ENCODE results near the gene GRIN3B. TPM values are rescaled to one million over a fixed set of nuclear protein-coding genes. Genes with fewer than 3 reads are reported as not detected.

GRIN3B gene
- polyA plus RNA-seq, 3 donors: 0.01 to 0.03 TPM; not detected in 1

DNA sequence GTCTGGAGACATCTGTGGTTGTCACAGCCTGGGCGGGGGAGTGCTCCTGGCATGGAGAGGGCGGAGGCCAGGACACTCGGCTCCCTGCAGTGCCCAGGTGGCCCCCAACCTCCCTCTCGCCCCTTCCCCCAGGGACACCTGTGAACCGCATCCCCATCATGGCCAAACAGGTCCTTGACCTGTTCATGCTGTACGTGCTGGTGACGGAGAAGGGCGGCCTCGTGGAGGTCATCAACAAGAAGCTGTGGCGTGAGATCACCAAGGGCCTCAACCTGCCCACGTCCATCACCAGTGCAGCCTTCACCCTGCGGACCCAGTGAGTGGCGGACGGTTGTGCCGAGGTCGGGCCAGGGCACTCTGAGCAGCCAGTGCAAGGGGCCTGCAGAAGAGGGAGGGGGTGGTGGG lies 36.1 kb upstream of the GRIN3B start:
- H3K27ac ChIP-seq (ENCODE audit: low read depth, low read length): no peak overlapping the region
- WGBS, 3 donors: 95% methylated on average over 16 of the region's 16 CpGs

DNA sequence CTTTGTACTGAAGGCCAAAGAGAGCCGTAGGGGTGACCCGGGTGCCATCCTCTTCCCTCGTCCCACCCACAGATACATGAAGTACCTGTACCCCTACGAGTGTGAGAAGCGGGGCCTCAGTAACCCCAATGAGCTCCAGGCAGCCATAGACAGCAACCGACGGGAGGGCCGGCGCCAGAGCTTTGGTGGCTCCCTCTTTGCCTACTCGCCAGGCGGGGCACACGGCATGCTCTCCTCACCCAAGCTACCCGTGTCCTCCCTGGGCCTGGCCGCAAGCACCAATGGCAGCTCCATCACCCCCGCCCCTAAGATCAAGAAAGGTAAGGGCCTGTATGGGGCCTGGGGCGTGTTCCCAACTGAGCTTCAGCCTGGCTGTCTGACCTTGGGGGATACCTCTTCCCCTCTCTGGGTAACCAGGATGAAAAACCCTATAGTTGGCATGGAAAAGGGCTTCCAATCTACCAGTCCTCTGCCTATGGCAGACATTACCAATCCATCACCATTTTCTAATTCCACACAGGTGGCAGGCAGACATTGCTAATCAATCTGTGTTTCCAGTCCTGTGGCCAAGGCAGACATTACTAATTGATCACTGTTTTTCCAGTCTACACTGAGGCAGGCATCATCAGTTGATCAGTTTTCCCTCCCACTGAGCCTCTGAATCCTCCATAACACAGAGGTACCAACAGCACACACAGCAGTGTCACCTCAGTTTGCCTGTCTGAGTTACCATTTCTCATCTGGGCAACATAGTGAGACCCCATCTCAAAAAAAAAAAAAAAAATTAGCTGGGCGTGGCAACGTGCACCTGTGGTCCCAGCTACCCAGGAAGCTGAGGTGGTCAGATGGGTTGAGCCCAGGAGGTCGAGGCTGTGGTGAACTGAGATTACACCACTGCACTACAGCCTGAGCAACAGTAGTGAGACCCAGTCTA lies 35.2 kb upstream of the GRIN3B start:
- H3K27ac ChIP-seq (ENCODE audit: low read depth, low read length): no peak overlapping the region
- WGBS, 3 donors: 96 to 99% (median 98%) methylated on average over 19 of the region's 19 CpGs

DNA sequence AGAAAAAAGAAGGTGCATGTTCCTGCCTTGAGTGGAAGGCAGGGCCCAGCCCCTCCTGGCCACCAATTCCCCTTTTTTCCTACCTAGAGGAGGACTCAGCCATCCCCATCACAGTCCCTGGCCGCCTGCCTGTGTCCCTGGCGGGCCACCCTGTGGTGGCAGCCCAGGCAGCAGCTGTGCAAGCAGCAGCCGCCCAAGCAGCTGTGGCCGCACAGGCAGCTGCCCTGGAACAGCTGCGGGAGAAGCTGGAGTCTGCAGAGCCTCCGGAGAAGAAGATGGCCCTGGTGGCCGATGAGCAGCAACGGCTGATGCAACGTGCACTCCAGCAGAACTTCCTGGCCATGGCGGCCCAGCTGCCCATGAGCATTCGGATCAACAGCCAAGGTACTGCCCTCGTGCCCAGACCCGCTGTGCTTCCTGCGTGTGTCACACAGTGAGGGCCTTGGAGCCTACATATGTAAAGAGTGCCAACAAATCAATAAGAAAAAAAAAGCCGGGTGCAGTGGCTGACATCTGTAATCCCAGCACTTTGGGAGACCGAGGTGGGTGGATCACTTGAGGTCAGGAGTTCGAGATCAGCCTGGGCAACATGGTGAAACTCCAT lies 33.6 kb upstream of the GRIN3B start:
- H3K27ac ChIP-seq (ENCODE audit: low read depth, low read length): no peak overlapping the region
- WGBS, 3 donors: 92 to 95% (median 93%) methylated on average over 16 to 17 of the region's 17 CpGs

DNA sequence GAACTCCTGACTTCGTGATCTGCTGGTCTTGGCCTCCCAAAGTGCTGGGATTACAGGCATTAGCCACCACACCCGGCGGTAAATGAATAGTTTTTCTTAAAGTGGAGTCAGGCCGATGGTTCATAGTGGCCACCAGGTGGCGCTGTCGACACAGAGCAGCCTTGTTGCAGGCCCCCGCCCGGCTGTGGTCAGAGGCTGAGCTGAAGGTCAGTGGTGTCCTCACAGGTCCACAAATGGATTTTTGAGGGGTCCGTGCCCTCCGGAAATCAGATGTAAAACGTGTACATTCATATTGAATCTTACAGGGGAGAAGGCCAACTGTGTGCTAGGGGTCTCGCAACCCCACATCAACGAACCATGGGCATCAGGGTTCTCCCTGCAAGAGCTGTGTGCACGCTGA lies 29.5 kb upstream of the GRIN3B start:
- 92 to 95% (median 94%) methylated on average over 14 of the region's 14 CpGs for WGBS, 3 donors
- H3K27ac ChIP-seq (ENCODE audit: low read depth, low read length): no peak overlapping the region

DNA sequence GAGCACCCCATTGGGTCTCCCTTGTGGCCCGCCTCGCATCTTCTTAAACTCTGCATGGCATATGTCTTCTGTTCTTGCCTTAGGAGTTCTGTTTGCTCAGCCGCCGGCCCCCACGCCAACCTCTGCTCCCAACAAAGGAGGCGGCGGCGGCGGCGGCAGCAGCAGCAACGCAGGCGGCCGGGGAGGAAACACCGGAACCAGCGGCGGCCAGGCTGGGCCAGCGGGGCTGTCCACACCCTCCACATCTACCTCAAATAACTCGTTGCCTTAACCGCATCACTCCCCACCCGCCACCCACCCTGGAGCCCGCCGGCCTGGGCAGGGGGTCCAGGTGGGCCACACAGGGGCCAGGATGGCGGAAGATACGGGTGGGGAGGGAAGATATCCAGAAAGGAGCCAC lies 28.4 kb upstream of the GRIN3B start:
- WGBS, 3 donors: 94 to 97% (median 97%) methylated on average over 24 of the region's 24 CpGs
- no peak overlapping the region for H3K27ac ChIP-seq (ENCODE audit: low read depth, low read length)

DNA sequence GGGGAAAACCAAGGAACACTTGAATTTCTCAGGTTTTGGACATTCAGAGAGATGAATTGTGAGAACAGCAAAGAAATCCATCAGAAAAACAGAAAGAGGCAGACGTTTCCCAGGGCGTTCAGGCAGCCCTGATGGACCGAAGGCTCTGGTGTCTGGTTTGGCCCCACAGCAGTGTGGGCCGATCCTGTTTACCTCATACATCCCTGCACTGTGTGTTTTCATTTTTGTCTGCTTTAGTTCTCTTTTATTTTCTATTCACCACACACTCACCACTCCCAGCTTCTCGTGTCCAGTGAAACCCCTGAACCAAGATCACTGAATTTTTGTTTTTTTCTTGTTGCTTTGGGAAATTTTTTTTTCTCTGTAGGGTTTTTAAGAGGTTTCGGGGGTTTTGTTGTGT lies 27.9 kb upstream of the GRIN3B start:
- no peak overlapping the region for H3K27ac ChIP-seq (ENCODE audit: low read depth, low read length)
- 96 to 98% (median 98%) methylated on average over 6 of the region's 6 CpGs for WGBS, 3 donors

DNA sequence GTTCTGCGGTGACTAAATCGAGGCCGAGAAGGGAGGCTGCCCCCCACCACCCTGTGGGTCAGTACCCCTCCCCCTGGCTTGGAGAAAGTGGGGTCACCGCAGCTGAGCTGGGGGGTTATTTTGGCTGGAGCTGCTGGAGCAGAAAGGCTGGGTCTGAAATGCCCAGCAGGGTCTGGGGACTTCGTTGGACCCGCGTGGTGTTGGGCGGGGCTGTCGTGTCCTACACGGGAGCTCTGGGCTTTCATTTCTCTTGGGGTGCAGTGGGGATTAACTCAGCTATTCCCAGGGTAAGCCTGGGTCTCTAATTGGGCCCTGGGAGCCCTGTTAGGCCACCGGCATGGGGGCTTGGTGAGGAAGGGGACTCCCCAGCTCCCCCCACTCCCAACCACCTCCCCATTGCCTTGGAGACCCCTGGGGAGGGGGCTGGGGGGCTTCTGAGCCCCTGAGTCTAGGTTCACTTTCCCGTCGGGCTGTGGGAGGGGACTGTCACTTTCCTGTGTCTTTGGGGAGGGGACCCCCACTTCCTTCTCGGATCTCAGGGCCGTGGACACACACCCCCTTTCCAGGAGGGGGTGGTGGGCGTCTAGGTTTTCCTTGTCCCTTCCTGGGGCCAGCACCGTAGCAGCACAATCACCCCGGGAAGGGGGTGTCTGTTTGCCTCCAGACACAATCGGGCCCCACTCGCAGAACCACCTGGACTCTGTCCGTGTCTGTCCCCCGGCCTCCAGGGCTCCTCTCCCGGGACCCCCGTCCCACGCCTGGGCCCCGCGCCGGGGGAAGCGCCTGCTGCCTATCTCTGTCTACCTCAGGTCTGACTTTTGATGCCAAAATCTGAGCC lies 26.3 kb upstream of the GRIN3B start:
- 79 to 86% (median 82%) methylated on average over 27 to 29 of the region's 29 CpGs for WGBS, 3 donors
- H3K27ac ChIP-seq (ENCODE audit: low read depth, low read length): no peak overlapping the region

DNA sequence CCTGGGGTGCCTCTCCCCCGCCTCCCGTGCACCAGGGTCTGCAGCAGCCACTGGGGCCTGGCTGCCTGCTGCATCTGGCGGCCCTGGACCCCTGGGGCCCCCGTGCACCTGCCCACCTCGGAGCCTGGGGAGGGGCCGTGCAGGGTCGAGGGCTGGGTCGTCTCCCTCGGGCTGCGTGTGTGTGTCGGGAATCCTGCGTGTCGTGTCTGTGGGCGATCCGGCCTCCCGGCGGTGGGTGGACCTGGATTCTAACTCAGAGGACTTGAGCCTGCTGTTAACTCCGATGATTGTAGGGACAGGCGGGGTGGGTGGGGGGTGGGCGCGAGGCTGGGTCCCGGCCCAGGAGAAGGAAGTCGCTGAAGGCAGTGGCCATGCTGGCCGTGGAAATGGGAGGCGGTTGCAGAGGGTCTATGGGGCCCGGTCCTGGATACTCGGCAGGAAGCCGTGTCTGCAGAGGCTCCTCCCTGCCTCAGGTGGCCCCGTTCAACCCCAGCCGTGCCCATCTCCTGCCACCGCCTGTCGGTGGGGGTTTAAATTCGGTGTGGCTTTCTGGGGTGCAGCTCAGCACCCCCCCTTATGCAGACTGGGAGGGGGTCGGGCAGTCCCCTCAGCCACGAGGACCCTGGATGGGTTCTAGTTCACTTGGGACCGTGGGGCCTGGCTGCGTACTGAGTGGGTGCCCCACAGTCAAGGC lies 25.5 kb upstream of the GRIN3B start:
- 79 to 81% (median 81%) methylated on average over 35 to 37 of the region's 37 CpGs for WGBS, 3 donors
- H3K27ac ChIP-seq (ENCODE audit: low read depth, low read length): no peak overlapping the region

DNA sequence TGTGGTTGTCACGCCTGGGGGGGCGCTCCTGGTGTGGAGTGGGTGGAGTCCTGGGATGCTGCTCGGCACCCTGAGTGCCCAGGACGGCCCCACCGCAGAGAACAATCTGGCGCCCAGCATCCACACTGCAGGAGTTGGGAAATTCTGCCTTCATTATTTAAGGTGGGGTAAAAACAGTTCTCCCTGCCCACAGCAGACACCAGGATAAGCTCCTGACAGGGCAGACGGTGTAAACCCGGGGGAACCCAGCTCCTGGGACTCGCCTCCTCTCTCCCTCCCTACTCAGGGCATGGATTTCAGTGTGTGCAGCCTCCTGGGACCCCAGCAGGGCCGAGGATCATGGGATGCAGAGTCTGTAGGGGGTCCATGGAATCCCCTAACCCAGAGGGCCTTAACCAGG lies 23.7 kb upstream of the GRIN3B start:
- no peak overlapping the region for H3K27ac ChIP-seq (ENCODE audit: low read depth, low read length)
- WGBS, 3 donors: 76 to 85% (median 85%) methylated on average over 9 to 10 of the region's 10 CpGs

DNA sequence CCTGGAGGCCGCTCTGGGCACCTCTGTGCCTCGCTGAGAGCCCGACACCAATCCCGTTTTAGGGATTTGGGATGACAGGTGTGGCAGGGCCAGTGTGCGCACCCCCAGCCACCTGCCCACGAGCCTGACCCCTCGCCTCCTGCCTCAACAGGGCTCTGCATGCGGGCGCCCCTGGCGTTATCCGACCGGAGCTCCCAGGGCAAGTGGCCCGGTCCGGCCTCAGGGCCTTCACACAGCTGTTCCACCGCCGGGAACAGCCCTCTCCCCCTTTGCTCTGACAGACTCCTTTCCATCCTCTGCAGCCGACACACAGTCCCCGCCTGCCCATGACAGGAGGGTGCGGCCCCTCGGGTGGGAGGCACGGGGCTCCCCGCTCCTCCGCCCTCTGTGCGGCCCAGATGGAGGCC lies 23.2 kb upstream of the GRIN3B start:
- 83 to 86% (median 84%) methylated on average over 17 to 24 of the region's 24 CpGs for WGBS, 3 donors
- no peak overlapping the region for H3K27ac ChIP-seq (ENCODE audit: low read depth, low read length)

DNA sequence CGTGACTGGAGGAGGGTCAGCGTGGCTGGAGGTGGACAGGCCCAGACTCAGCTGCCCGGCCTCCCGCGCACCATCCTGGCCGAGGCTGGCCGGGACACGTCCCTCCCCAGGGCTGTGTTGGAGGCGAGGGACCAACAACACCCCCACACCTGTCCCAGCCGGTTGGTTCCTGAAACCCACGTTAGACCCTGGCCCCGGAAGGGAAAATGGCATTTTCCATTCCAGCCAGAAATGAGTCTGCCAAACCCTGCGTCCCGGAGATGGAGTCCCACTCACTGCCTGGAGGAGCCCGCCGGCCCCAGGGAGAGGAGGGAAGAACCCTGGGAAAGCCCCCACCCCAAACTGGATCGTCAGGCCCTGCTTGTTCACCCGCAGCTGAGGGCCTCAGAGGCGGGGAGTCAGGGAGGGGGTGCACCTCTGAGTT lies 20.9 kb upstream of the GRIN3B start:
- H3K27ac ChIP-seq (ENCODE audit: low read depth, low read length): no peak overlapping the region
- WGBS, 3 donors: 67 to 81% (median 67%) methylated on average over 13 to 19 of the region's 19 CpGs

DNA sequence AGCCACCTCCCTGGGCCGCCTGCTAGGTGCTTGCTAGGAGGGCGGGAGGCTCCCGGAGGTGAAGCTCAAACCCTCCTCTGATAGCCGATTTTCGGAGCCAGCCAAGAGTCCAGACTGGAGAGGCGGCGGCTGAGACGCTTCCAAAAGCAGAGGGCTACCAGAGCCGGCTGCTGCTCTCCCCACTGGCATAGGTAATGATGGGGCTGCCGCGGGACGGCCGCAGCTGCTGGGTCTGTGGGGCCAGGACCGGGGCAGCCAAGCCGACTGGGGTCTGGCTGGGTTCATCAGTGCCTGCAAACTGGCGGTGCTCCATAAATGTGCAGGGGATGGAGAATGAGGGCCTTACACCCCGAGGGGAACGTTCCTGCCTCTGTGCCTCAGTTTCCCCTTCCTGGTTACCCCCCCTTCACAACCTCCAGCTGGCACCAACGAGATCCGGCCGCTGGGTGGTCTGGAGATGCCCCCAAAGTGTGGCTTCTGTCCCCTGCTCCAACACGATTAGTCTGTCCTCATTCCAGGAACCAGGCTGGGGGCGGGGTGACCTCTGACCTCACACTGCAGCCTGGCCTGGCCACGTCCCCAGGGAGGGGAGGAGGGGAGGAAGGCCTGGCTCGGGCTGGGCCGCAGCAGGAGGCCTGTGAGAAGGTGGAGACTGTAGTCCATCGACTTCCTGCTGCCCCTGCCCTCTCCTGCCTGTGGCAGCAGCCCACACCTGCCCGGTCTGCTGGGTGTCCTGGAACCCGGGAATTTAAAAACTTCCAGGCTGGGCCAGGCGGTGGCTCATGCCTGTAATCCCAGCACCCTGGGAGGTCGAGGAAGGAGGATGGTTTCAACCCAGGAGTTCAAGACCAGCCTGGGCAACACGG lies 19.9 kb upstream of the GRIN3B start:
- 38 to 44% (median 41%) methylated on average over 32 of the region's 32 CpGs for WGBS, 3 donors
- H3K27ac ChIP-seq (ENCODE audit: low read depth, low read length): no peak overlapping the region

DNA sequence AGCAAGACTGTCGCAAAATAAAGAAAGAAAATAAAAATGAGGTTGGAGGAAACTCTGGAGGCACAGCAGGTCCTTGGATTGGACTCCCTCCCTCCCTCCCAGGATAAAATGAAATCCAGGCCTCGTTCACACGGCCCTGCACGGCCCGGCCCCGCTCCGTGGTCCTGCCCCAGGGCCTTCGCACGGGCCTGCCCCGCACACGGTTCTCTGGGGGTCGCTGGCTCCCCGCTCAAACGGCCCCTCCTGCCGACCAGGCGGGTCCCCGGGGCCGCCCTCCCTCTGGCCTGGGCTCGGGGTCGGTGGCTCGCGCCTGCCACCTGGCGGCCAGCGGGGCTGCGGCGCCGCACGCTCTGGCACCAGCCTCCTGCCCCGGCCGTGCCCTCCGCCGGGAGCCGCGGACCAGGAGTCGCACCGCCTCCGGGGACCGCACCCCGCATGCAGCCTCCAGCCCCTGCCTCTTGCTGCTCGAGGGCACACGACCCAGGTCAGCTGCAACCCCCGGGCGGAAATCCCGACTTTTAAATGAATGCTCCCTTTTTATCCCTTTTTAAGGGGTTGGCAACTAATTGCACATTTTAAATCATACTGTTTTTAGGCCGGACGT lies 17.6 kb upstream of the GRIN3B start:
- no peak overlapping the region for H3K27ac ChIP-seq (ENCODE audit: low read depth, low read length)
- 1% methylated on average over 35 to 46 of the region's 46 CpGs for WGBS, 3 donors

DNA sequence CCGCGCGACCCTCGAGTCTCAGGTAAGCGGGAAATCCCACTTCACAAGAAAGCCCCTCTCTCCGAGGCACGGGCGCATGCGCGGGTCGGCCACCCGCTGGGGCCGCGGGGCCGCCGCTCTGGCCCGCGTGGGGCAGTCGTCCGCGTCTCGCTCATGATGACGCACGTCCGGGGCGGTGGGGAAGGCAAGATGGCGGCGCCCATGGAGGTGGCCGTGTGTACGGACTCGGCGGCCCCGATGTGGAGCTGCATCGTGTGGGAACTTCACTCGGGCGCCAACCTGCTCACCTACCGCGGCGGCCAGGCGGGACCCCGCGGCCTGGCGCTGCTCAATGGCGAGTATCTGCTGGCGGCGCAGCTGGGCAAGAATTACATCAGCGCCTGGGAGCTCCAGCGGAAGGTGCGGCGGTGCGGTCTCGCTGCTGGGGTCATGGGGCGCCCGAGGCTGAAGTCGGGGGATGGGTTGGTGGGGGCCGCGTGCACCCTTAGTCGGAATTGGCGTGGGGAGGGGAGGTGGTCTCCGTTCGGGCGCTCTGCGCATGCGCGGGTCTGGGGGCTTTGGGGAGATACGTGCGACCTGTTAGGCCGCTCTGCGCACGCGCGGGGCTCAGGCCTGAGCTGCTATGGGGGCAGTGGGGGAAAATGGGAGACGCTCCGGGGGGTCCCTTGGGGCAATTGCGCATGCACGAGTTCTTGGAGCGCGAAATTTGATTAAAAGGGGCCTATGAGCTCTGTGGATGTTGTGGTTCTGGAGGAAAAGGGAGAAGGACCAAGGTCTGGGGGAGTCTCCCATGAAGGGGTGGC lies 15.9 kb upstream of the GRIN3B start, which contains the start of gene WDR18:
WDR18 (plus strand) TSS at position 181 of the 803 bp plus-strand sequence; CDS start at position 190, 9 bp downstream.
- 1% methylated on average over 68 to 78 of the region's 78 CpGs for WGBS, 3 donors
- no peak within 1 kb of the TSS for H3K27ac ChIP-seq (ENCODE audit: low read depth, low read length)

DNA sequence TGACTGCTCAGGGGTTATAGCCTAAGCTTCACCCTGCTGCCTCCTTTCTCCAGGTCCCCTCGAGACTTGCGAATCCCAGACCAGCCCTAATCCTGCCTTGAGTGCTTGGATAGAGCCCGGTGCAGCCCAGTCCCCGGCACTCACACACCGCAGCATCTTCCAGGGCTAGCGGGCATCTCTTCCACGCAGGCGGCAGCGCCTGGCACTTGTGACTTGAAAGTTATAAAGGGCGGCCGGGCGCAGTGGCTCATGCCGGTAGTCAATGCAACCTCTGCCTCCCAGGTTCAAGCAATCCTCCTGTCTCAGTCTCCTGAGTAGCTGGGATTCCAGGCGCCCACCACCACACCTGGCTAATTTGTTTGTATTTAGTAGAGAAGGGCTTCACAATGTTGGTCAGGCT lies 14.1 kb upstream of the GRIN3B start:
- 89 to 92% (median 91%) methylated on average over 14 of the region's 14 CpGs for WGBS, 3 donors
- H3K27ac ChIP-seq (ENCODE audit: low read depth, low read length): no peak overlapping the region

DNA sequence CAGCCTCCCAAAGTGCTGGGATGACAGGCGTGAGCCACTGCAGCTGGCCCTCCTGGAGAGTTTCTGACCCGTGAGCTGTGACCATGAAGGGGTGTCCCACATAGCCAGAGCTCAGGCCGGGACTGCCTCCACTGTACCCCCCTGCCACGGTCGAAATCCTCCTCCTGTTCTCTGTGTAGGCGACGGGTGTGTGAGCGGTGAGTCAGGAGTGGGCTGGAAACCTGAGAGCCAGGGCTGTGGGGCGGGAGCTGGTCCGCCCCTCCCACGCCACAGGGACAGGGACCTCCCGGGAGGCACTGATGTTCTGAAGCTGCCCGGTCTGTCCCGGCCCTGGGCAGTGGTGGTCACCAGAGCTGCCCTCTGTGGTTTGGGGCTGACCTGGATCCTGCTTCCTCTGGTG lies 12.1 kb upstream of the GRIN3B start:
- H3K27ac ChIP-seq (ENCODE audit: low read depth, low read length): no peak overlapping the region
- 70 to 84% (median 83%) methylated on average over 14 of the region's 14 CpGs for WGBS, 3 donors

All from adipose tissue (tissue), 3 donors.